NB4 (cell line): Measurements from ENCODE around the gene HTD2.

ENCODE experiments used
- DNase-seq: peaks from one replicate; pipeline ENCODE4 v3.0.0; 2010; ENCODE audit warnings: low read depth
- H3K4me3 ChIP-seq: one replicate; pipeline ENCODE4 v1.5.1; 2011; ENCODE audit warnings: mild to moderate bottlenecking, low read depth, low read length, moderate library complexity
- CTCF ChIP-seq: IDR thresholded peaks from one replicate; pipeline ENCODE4 v1.5.1; 2012; ENCODE audit warnings: low read depth, low read length
- MYC ChIP-seq: IDR thresholded peaks from 2 replicates; pipeline ENCODE4 v1.6.1; 2011; ENCODE audit warnings: low read depth, low read length
- POLR2A ChIP-seq: IDR thresholded peaks from 2 replicates; pipeline ENCODE4 v1.6.1; 2011; ENCODE audit warnings: mild to moderate bottlenecking; ENCODE audit not compliant: insufficient read length; ENCODE audit errors: extremely low read depth
- TF ChIP-seq, protein P1 (sequence below): IDR thresholded peaks from 2 replicates; pipeline ENCODE4 v1.6.1; 2011; ENCODE audit warnings: low read depth, low read length

HTD2 gene

GRCh38 chr3:58353722-58354553 lies 47.6 kb downstream of the HTD2 start:
- DNase-seq, result peak; percentile 94
- H3K4me3 ChIP-seq, result peak overlapping the region; percentile 85
- TF ChIP-seq, protein P1, sequence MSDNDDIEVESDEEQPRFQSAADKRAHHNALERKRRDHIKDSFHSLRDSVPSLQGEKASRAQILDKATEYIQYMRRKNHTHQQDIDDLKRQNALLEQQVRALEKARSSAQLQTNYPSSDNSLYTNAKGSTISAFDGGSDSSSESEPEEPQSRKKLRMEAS, result 0 out of 2 replicates have a peak, but pooled peaks have one; percentile 9
- TF ChIP-seq CTCF (peak; percentile 8), POLR2A (peak; percentile 62), MYC (0 out of 2 replicates have a peak, but pooled peaks have one; percentile 23)

DNA sequence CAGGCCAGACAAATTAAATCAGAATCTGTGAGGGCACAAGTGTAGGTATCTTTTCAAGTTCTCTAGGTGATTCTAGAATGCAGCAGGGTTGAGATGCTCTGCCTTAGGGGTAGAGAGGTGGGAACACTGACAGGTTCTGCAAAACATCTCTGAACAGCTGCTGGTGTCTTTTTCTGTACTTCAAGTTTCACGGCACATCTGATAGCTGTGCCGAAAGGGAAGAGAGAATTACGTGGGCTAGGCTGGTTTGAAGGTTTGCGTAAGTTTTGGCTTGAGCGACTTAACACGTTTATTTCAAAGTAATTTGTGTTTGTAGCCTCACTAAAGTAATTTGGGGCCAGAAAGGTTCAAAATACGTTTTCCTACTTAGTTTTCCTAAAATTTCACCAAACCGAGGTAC lies 48.9 kb downstream of the HTD2 start:
- peak; percentile 75 for DNase-seq
- TF ChIP-seq, protein P1, result no peak
- TF ChIP-seq POLR2A, result no peak
- TF ChIP-seq CTCF, result no peak
- no peak for TF ChIP-seq MYC

DNA sequence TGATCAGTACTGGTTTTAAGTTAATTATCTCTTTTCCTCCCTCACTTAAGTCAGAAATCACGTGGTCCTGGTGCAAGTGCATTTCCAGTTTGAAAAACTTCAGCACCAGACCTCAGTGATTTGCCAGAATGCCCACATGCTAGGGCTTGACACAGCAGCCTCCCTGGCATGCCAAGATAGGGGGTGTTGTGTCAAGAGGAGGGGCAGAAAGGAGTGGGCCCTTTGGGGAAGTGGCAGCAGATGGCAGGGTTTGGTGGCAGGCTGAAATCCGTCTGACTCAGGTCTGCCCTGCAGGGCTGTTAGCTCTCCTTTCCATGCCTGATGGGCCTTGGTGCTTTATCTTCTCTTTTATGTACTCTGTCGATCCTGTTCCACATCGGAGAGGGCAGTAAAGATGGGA lies 49.7 kb downstream of the HTD2 start:
- peak; percentile 77 for DNase-seq
- H3K4me3 ChIP-seq, result no peak overlapping the region

More for the DNA sequence above, 48.9 kb downstream of the HTD2 start:
- peak overlapping the region; percentile 4 for H3K4me3 ChIP-seq

DNA sequence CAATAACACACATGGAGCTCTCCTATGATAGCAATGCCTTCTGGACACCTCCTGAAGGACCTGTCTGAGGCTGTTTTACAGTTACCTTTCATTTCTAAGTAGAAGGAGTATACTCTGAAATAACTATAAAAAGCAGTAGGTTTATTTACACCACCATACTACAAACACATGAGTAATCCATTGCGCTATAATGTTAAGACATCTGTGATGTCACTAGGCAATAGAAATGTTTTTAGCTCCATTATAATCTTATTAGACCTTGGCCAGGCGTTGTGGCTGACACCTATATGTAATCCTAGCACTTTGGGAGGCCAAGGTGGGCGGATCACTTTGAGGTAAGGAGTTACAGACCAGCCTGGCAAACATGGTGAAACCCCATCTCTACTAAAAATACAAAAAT lies 51.1 kb downstream of the HTD2 start:
- no peak for DNase-seq
- H3K4me3 ChIP-seq, result no peak overlapping the region
- TF ChIP-seq POLR2A, result no peak
- TF ChIP-seq MYC, result no peak
- TF ChIP-seq CTCF, result no peak
- TF ChIP-seq, protein P1, result no peak

More for the DNA sequence above, 49.7 kb downstream of the HTD2 start:
- TF ChIP-seq, protein P1, result peak; percentile 86
- TF ChIP-seq MYC, result no peak

DNA sequence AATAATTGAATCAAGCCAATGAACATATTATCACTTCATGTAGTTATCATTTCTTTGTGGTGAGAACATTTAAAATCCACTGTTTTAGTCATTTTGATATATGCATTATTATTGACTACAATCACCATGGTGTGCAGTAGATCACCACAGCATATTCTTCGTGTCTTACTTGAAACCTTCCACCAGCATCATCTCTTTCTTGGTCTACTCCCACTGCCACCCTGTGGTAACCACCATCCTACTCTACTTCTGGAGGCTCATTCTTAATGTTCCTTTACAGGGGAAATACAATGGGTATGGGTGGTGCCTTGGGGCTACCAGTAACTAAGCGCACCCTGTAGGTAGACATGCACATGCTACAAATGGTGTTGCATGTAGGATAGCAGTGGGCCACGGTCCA lies 51.8 kb downstream of the HTD2 start:
- TF ChIP-seq, protein P1, result no peak
- TF ChIP-seq MYC (no peak), CTCF (no peak), POLR2A (no peak)
- H3K4me3 ChIP-seq, result no peak overlapping the region
- DNase-seq, result no peak

DNA sequence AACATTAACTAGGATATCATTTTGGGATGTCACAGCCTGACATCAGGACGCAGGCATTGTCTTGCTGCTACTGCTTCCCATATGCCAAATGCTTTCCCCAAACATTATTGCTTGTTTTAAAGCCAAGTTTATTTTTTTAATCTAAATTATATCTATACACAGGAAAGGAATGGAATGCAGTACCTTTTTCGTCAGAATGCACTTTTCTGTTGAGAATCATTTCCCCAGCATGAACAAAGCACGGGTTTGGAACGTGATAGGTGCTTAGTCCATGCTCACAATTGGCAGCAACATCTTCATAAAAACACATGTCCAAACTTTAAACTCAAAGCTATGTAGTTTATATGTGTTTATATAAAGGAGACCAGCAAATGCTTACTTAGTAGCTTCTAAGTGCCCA lies 52.5 kb downstream of the HTD2 start:
- no peak for DNase-seq
- TF ChIP-seq MYC (no peak), POLR2A (no peak), CTCF (no peak)
- TF ChIP-seq, protein P1, result no peak
- no peak overlapping the region for H3K4me3 ChIP-seq
